ENCODE results near the gene ANKRD40. TPM values are rescaled to one million over a fixed set of nuclear protein-coding genes. Genes with fewer than 3 reads are reported as not detected.
A peak's percentile ranks its signal among the peaks of the same experiment; 100 is the strongest.

Gene ANKRD40
- total and polyA plus RNA-seq, 9 of the 15 experiments (the other 6 are each of a cell fraction or from before 2014, with no cell fraction given), result 9.0 to 28.9 (median 27.7) TPM

- no peak overlapping the region for H3K4me3 ChIP-seq
- H4K20me1 ChIP-seq (replicated peaks; ENCODE audit: control insufficient read depth, insufficient read depth, low read length), result no peaks in the 10 kb centered on the region
- peaks cover 0 to 16% of the 10 kb centered on the region in 2 experiments; a peak in 3 of 5 replicates for H3K4me1 ChIP-seq (replicated peaks in 1 of 2; ENCODE audit: control insufficient read depth in 2 of 2, insufficient read depth in 2 of 2, low read length in 2 of 2)
- H3K36me3 ChIP-seq (ENCODE audit: control insufficient read depth, insufficient read depth, low read length), result no peaks in the 10 kb centered on the region
- H3K9me1 ChIP-seq (ENCODE audit: control insufficient read depth, insufficient read depth, low read length), result no peaks in the 10 kb centered on the region
- H3K4me2 ChIP-seq (ENCODE audit: insufficient read depth, low read length), result no peak overlapping the region
- H3K9me3 ChIP-seq (replicated peaks; ENCODE audit: control insufficient read depth, insufficient read depth, low read depth, low read length), result no peaks in the 10 kb centered on the region
- in situ Hi-C loops (cut with MboI), result loop anchor here (5.0 kb wide), 1 partner anchor 192 kb away; no protein-coding TSS in a partner anchor
- no TSS peak for BruUV-seq (replicated peaks)
- no peak overlapping the region for H3K9ac ChIP-seq (ENCODE audit: insufficient read depth in 1 of 2, low read depth in 2 of 2, low read length in 2 of 2)
- TF ChIP-seq ZFPM2 (CRISPR knock-in tag; IDR thresholded peaks at IDR 0.05) (no peak), ZC3H4 (CRISPR knock-in tag; IDR thresholded peaks at IDR 0.05; ENCODE audit: borderline replicate concordance) (no peak)
- TF ChIP-seq, protein P1, sequence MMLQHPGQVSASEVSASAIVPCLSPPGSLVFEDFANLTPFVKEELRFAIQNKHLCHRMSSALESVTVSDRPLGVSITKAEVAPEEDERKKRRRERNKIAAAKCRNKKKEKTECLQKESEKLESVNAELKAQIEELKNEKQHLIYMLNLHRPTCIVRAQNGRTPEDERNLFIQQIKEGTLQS (IDR thresholded peaks at IDR 0.05), result peak; percentile 35; the same call in 1 of the 2 replicates
- TF ChIP-seq, protein P1 (CRISPR knock-in tag; conservative IDR thresholded peaks at IDR 0.05), result no peak
- DNase-seq (ENCODE audit: extremely low read depth in 1 of 4, low spot score in 3 of 4) (no peak), FAIRE-seq (no peak), ATAC-seq (no peak)
- intact Hi-C loops (cut with micrococcal nuclease), result no loop called here
- H3K27ac ChIP-seq (ENCODE audit: extremely low read depth, low read depth, low read length), result no peak overlapping the region
- POLR2A ChIA-PET, result interaction anchor here (0.6 to 1.0 kb wide), 5 partner anchors 12 to 69 kb away, joined by 3 to 4 read pairs (median 3); no protein-coding TSS in a partner anchor
- H3K79me2 ChIP-seq (ENCODE audit: control insufficient read depth, insufficient read depth, low read length), result no peaks in the 10 kb centered on the region
- H3K27me3 ChIP-seq (ENCODE audit: control insufficient read depth in 2 of 2, insufficient read depth in 2 of 2, low read length in 2 of 2), result peaks cover 5 to 52% of the 10 kb centered on the region in 2 experiments; a peak in 4 of 5 replicates
- WGBS (ENCODE audit: insufficient coverage, low coverage, missing lambda C conversion rate), result 18% methylated on average over 11 of the region's 11 CpGs
- CTCF ChIA-PET (ENCODE audit: low intra/inter-chr PET ratio), result interaction anchor here (0.6 kb wide), 1 partner anchor 12 kb away, joined by 3 read pairs; no protein-coding TSS in a partner anchor
- H2AFZ ChIP-seq (ENCODE audit: low read depth, low read length), result no peak overlapping the region
Measured at GRCh38 chr17:50679008-50679544, 28.6 kb downstream of the ANKRD40 start.
